Sigmoid colon (tissue), 4 donors: Measurements from ENCODE around the gene AHR.

Source experiments
- EP300 ChIP-seq, 4 donors: sonication (generic); formaldehyde crosslinking; IDR thresholded peaks; one replicate each; pipeline ENCODE4 v1.6.1; 2017; ENCODE audit warnings: antibody characterized with exemption in 4 of 4
- POLR2A ChIP-seq, 2 donors: fragments of 450-650 bp; IDR thresholded peaks; one replicate each; pipeline ENCODE4 v1.6.1; 2016; ENCODE audit warnings: antibody characterized with exemption in 2 of 2, mild to moderate bottlenecking in 2 of 2, moderate library complexity in 2 of 2
- POLR2AphosphoS5 ChIP-seq, 4 donors: sonication (generic); formaldehyde crosslinking; IDR thresholded peaks; one replicate each; pipeline ENCODE4 v1.6.1; 2017; ENCODE audit warnings: antibody characterized with exemption in 4 of 4
- TF ChIP-seq, protein P1 (sequence below), 4 experiments: fragments of 450-650 bp in 3 of 4; fragments of 200-600 bp in 1 of 4; IDR thresholded peaks; one replicate each; pipeline ENCODE4 v1.5.1; 2016 to 2019; ENCODE audit warnings: antibody characterized with exemption in 4 of 4, mild to moderate bottlenecking in 3 of 4, moderate library complexity in 2 of 4

DNA sequence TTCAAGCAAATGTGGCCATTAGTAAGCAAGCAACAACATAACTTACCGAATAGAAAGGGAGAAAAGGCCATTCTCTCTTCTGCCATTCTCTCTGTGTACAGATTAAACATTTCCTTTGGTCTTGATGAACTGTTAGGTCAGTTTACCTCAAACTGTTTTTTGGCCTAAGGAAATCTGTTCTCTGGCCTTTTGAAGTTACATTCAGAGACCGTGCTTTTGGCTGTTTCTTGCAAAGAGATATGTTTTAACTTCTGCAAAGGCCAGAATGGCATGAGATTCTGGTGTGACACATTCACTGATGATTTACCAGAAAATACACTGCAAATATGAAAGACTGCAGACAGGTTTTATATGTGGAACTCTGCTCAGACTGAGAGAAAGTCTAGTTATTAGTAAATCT, 22.2 kb downstream of the AHR start:
- TF ChIP-seq EP300 (IDR thresholded peaks at IDR 0.05) (no peak), POLR2A (IDR thresholded peaks at IDR 0.05) (no peak), POLR2AphosphoS5 (IDR thresholded peaks at IDR 0.05) (no peak)
- TF ChIP-seq, protein P1, sequence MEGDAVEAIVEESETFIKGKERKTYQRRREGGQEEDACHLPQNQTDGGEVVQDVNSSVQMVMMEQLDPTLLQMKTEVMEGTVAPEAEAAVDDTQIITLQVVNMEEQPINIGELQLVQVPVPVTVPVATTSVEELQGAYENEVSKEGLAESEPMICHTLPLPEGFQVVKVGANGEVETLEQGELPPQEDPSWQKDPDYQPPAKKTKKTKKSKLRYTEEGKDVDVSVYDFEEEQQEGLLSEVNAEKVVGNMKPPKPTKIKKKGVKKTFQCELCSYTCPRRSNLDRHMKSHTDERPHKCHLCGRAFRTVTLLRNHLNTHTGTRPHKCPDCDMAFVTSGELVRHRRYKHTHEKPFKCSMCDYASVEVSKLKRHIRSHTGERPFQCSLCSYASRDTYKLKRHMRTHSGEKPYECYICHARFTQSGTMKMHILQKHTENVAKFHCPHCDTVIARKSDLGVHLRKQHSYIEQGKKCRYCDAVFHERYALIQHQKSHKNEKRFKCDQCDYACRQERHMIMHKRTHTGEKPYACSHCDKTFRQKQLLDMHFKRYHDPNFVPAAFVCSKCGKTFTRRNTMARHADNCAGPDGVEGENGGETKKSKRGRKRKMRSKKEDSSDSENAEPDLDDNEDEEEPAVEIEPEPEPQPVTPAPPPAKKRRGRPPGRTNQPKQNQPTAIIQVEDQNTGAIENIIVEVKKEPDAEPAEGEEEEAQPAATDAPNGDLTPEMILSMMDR (IDR thresholded peaks at IDR 0.05) = no peak
